HUES64 (cell line): ENCODE results near the gene ZC3HAV1.

Experiments used
- H3K27ac ChIP-seq: 2 replicates; pipeline ENCODE4 v1.7.0; 2013; ENCODE audit warnings: low read depth, low read length, inconsistent platforms
- H3K27me3 ChIP-seq: 2 replicates; pipeline ENCODE4 v1.6.1; 2013; ENCODE audit warnings: mild to moderate bottlenecking, low read length; ENCODE audit not compliant: insufficient read depth
- H3K36me3 ChIP-seq: 2 replicates; pipeline ENCODE4 v1.6.1; 2013; ENCODE audit warnings: mild to moderate bottlenecking, low read length; ENCODE audit not compliant: insufficient read depth
- H3K4me1 ChIP-seq: 2 replicates; pipeline ENCODE4 v1.6.1; 2013; ENCODE audit warnings: mild to moderate bottlenecking, low read length, moderate library complexity; ENCODE audit not compliant: insufficient read depth
- H3K4me3 ChIP-seq: 2 replicates; pipeline ENCODE4 v1.5.1; 2013; ENCODE audit warnings: mild to moderate bottlenecking, low read length, moderate library complexity
- H3K9ac ChIP-seq: 2 replicates; pipeline ENCODE4 v1.6.1; 2013; ENCODE audit warnings: mild to moderate bottlenecking, low read depth, low read length
- H3K9me3 ChIP-seq: 2 replicates; pipeline ENCODE4 v1.6.1; 2013; ENCODE audit warnings: low read depth, low read length; ENCODE audit not compliant: insufficient read depth
- WGBS: fragments of 150-250, 120-280 bp; methylation state at CpG from one replicate; pipeline ENCODE4 v1.1.7; 2013; ENCODE audit warnings: missing lambda C conversion rate; 5-methylcytosine and 5-hydroxymethylcytosine counted together

Gene ZC3HAV1

DNA sequence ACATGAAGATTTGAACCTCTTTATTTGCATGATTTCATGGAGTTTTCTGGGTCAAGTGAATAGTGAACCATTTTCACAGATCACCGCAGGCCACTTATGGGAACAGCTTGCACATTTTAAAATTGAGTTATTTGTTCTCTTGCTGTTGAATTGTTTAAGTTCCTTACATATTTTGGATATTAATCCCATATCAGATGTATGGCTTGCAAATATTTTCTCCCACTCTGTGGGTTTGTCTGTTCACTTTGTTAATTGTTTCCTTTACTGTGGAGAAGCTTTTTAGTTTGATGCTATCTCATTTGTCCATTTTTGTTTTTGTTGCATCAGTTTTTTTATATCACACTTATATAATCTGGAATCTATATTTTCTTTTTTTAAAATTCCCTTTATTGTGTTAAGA lies 59.6 kb downstream of the ZC3HAV1 start:
- Histone ChIP-seq H3K4me3 (no peak overlapping the region), H3K9ac (no peak overlapping the region), H3K4me1 (no peaks in the 10 kb centered on the region; the same call in 1 of the 2 replicates), H3K27ac (no peak overlapping the region), H3K36me3 (peaks cover 79% of the 10 kb centered on the region), H3K9me3 (no peaks in the 10 kb centered on the region), H3K27me3 (no peaks in the 10 kb centered on the region)
- 100% methylated on average over 1 of the region's 1 CpG for WGBS

DNA sequence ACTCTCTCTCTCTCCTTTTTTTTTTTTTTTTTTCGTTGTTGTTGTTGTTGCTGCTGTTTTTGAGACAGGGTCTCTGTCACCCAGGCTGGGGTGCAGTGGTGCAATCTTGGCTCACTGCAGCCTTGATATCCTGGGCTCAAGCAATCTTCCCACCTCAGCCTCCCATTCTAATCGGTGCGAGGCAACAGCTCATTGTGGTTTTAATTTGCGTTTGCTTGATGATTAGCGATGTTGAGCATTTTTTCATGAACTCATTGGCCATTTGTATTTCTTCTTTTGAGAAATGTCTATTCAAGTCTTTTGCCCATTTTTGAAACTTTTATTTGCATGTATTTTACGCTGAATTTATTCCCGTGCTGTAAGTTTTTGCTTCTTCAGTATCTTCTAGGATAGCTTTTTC lies 60.4 kb downstream of the ZC3HAV1 start:
- no peak overlapping the region for H3K27ac ChIP-seq
- H3K36me3 ChIP-seq = peaks cover 76% of the 10 kb centered on the region
- no peak overlapping the region for H3K9ac ChIP-seq
- WGBS = 92% methylated on average over 6 of the region's 7 CpGs
- H3K27me3 ChIP-seq = no peaks in the 10 kb centered on the region
- H3K4me1 ChIP-seq = no peaks in the 10 kb centered on the region; the same call in 1 of the 2 replicates
- H3K9me3 ChIP-seq = no peaks in the 10 kb centered on the region
- H3K4me3 ChIP-seq = no peak overlapping the region

GRCh38 chr7:139047970-139048369 lies 61.5 kb downstream of the ZC3HAV1 start:
- Histone ChIP-seq H3K4me3 (no peak overlapping the region), H3K27ac (no peak overlapping the region), H3K9ac (no peak overlapping the region), H3K27me3 (no peaks in the 10 kb centered on the region), H3K4me1 (no peaks in the 10 kb centered on the region; the same call in 1 of the 2 replicates), H3K9me3 (no peaks in the 10 kb centered on the region), H3K36me3 (peaks cover 65% of the 10 kb centered on the region)
- 94% methylated on average over 3 of the region's 3 CpGs for WGBS

- Histone ChIP-seq H3K9me3 (no peaks in the 10 kb centered on the region), H3K27ac (no peak overlapping the region), H3K4me1 (no peaks in the 10 kb centered on the region; the same call in 1 of the 2 replicates), H3K4me3 (no peak overlapping the region), H3K27me3 (no peaks in the 10 kb centered on the region), H3K9ac (no peak overlapping the region), H3K36me3 (peaks cover 53% of the 10 kb centered on the region)
- WGBS = 90% methylated on average over 6 of the region's 6 CpGs
Observed at GRCh38 chr7:139046143-139046542, 63.4 kb downstream of the ZC3HAV1 start.

- no peaks in the 10 kb centered on the region; the same call in 1 of the 2 replicates for H3K4me1 ChIP-seq
- H3K27ac ChIP-seq = no peak overlapping the region
- 97% methylated on average over 4 of the region's 5 CpGs for WGBS
- no peaks in the 10 kb centered on the region for H3K9me3 ChIP-seq
- peaks cover 47% of the 10 kb centered on the region for H3K36me3 ChIP-seq
- no peaks in the 10 kb centered on the region for H3K27me3 ChIP-seq
- no peak overlapping the region for H3K4me3 ChIP-seq
- H3K9ac ChIP-seq = no peak overlapping the region
Observed at GRCh38 chr7:139044813-139045794, 64.4 kb downstream of the ZC3HAV1 start.

DNA sequence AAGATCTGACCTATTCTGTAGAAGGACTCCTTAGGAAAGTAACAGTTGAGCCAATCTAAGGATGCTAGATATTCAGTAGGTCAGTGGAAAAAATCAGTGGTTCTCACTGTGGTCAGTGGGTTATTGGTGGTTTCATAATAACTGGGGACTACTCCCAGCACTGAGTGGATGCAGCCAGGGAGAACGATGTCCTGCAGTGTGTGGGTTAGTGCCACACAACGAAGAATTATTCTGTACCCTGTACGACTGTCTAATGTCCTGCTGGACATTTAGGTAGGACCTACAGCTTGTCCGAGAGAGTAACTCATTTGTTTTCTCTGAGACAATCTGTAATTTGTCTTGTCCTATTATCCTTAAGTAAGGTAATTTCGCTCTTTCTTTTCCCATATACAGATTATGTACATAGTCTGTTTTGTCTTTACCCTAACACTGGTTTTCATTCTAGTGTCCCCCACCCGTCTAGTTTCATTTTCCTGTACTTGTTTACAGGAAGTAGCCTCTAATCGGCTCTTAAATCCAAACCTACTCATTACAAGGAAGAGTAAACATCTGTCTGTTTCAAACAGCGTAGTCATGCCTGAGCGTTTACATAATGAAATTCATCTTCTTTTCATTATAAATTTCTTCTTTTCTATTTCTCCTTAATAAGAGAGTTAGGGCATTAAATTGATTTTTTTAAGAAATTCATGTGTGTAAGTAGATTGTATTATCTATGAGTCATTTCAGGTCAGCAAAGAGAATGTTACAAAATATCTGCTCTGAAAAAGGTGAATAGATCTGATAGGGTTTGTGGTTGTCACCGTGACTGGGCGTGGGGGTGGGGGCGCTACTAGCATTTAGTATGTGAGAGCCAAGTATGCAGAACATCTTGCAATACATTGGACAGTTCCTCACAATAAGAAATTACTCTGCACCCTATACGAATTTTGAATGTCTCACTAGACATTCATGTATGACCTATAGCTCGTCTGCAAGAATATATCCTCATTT lies 65.4 kb downstream of the ZC3HAV1 start:
- H3K4me1 ChIP-seq = no peaks in the 10 kb centered on the region; the same call in 1 of the 2 replicates
- H3K9me3 ChIP-seq = no peaks in the 10 kb centered on the region
- H3K4me3 ChIP-seq = no peak overlapping the region
- no peak overlapping the region for H3K9ac ChIP-seq
- peaks cover 37% of the 10 kb centered on the region for H3K36me3 ChIP-seq
- no peaks in the 10 kb centered on the region for H3K27me3 ChIP-seq
- WGBS = 93% methylated on average over 14 of the region's 14 CpGs
- no peak overlapping the region for H3K27ac ChIP-seq

- H3K4me3 ChIP-seq = no peak overlapping the region
- 81% methylated on average over 6 of the region's 6 CpGs for WGBS
- no peak overlapping the region for H3K9ac ChIP-seq
- H3K27me3 ChIP-seq = peaks cover 5% of the 10 kb centered on the region; the same call in 1 of the 2 replicates
- H3K27ac ChIP-seq = no peak overlapping the region
- H3K36me3 ChIP-seq = peaks cover 20% of the 10 kb centered on the region
- H3K4me1 ChIP-seq = peaks cover 12% of the 10 kb centered on the region; the same call in 1 of the 2 replicates
- no peaks in the 10 kb centered on the region for H3K9me3 ChIP-seq
Observed at GRCh38 chr7:139041378-139042085, 68.0 kb downstream of the ZC3HAV1 start.

DNA sequence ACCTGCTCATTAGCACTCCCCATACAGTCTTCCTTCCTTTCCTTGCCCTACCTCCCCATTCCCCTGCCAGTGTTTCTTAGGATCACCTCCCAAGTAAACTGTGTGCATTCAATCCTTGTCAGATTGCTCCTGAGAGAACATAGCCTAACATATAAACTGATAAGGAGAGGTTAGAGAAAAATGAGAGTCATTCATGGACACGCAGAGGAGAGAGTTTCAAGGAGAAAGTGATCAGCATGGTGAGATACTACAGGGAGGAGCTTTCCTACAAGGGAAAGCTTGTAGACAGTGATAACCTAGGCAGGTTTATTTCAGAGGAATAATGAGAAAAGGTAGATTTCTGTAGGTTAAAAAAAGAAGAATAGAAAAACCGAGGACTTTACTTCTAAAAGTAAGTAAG lies 70.8 kb downstream of the ZC3HAV1 start:
- Histone ChIP-seq H3K27me3 (peaks cover 8% of the 10 kb centered on the region; the same call in 1 of the 2 replicates), H3K9me3 (no peaks in the 10 kb centered on the region), H3K36me3 (peaks cover 5% of the 10 kb centered on the region), H3K4me1 (0 out of 2 replicates have a peak, but pooled peaks cover 14% of the 10 kb centered on the region), H3K27ac (no peak overlapping the region), H3K9ac (no peak overlapping the region), H3K4me3 (no peak overlapping the region)
- WGBS = 93% methylated on average over 2 of the region's 2 CpGs

DNA sequence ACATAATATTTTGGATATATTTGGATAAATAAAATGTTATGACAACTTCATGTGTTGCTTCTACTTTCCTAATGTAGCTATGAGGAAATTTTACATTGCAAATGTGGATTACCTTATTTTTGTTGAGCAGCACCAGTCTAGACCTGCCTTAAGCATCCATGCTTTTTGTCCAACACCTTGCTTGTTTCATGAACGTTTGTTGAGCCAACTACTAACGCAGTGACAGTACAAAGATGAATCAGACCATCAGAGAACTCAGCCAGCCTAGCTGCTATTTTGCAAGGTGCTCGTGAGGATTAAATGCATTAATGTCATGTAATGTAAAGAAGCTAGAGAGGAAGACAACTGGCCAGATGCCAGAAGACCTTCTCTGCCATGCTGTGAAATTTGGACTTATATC lies 72.6 kb downstream of the ZC3HAV1 start:
- no peak overlapping the region for H3K4me3 ChIP-seq
- 0 out of 2 replicates have a peak, but pooled peaks cover 14% of the 10 kb centered on the region for H3K4me1 ChIP-seq
- H3K9ac ChIP-seq = no peak overlapping the region
- peaks cover 21% of the 10 kb centered on the region for H3K36me3 ChIP-seq
- H3K27ac ChIP-seq = no peak overlapping the region
- H3K27me3 ChIP-seq = peaks cover 8% of the 10 kb centered on the region; the same call in 1 of the 2 replicates
- no peaks in the 10 kb centered on the region for H3K9me3 ChIP-seq
- WGBS = 89% methylated on average over 3 of the region's 3 CpGs

DNA sequence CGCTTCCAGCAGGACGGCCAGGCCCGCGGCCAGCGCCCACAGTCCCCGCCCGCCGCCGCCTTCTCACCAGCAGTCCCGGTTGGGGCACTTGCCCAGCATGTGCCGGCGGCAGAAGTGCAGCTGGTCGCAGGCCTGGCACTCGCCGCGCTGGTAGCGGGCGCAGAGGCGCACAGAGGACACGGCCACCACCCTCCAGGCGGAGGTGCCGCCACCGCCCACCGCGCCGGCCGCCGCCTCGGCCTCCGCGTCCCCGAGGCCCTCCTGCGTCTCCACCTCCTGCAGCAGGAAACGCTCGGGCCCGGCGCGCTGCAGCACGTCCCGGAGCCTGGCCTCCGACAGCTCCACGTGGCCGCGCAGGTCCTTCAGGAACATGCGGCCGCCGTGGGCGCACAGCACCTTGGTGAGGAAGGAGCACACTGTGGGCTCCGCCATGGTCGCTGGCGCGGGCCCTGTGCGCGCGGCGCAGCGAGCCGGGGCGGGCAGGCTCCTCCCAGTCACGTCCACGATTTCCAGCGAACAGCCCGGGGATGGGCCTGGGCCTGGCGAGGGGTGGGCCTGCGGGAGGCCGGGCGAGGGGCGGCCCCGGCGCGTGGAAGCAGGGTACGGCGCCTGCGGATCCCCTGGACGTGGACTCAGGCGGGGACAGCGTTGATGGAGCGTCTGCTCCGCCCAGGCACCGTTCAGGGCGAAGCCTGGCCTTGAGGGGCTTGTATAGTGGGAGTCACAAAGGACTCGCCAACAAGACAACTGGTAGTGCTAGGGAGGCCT lies 73.8 kb downstream of the ZC3HAV1 start, which contains the start of gene ZC3HAV1L:
ZC3HAV1L (minus strand) TSS at position 457 of the 768 bp plus-strand sequence; CDS start at position 432, 25 bp downstream.
- Histone ChIP-seq H3K27me3 (peaks cover 8% of the 10 kb centered on the region; the same call in 1 of the 2 replicates), H3K9me3 (no peaks in the 10 kb centered on the region), H3K4me3 (peak within 1 kb of the TSS; percentile 69), H3K36me3 (peaks cover 29% of the 10 kb centered on the region), H3K4me1 (0 out of 2 replicates have a peak, but pooled peaks cover 14% of the 10 kb centered on the region), H3K27ac (no peak within 1 kb of the TSS), H3K9ac (peak within 1 kb of the TSS; percentile 82)
- 6% methylated on average over 82 of the region's 82 CpGs for WGBS
